ENCODE results near the gene MOCOS. TPM values are rescaled to one million over a fixed set of nuclear protein-coding genes. Genes with fewer than 3 reads are reported as not detected.
"Not testable (repeated sequence)": the region's sequence is repeated elsewhere in the genome, so short reads cannot be mapped to it uniquely, and the experiment has no call there.

MOCOS gene
- total and polyA plus RNA-seq, 4 experiments from 2014 or later: 0.06 to 0.12 TPM; not detected in 2

DNA sequence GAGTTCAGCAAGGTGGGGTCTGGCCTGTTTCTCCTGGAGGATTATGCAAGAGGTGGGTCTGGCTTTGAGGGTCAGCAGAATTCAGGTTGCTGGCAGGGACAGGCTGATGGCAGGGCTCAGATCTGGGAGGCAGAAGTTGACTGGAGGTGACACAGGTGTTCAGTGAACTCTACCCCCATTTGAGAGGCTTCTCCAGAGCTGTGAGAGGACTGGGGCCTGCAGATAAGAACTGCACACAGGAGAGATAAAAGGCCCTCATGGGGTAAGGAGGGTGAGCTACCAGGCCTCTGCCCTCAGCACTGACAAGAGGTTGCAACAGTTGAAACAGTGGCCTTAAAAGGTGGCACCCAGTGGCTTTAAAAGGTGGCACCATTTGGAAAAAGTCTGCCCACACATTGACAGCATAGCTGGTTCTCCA lies 13.1 kb downstream of the MOCOS start:
- CTCF ChIA-PET (ENCODE audit: partially characterized antibody): no interaction called here
- POLR2A ChIA-PET (ENCODE audit: partially characterized antibody): no interaction called here
- intact Hi-C loops (cut with micrococcal nuclease): no loop called here
- Histone ChIP-seq H3K4me3 (ENCODE audit: low read length in 2 of 2) (no peak overlapping the region), H3K36me3 (ENCODE audit: insufficient read depth, low read length) (no peaks in the 10 kb centered on the region), H3K27me3 (ENCODE audit: insufficient read depth, low read length) (no peaks in the 10 kb centered on the region), H3K27ac (ENCODE audit: low read depth, low read length) (no peak overlapping the region), H3K9me3 (ENCODE audit: control insufficient read depth in 1 of 2, low read length in 2 of 2) (no peaks in the 10 kb centered on the region), H3K4me1 (ENCODE audit: insufficient read depth, low read length) (no peaks in the 10 kb centered on the region)
- DNase-seq: no peak
- H3K4me1 Mint-ChIP-seq: no peaks in the 10 kb centered on the region
- peaks cover 0 to 1% of the 10 kb centered on the region in 2 donors for H3K27me3 Mint-ChIP-seq
- H3K9me3 Mint-ChIP-seq: no peaks in the 10 kb centered on the region
- no peaks in the 10 kb centered on the region for H3K36me3 Mint-ChIP-seq
- H3K27ac Mint-ChIP-seq: no peak overlapping the region
- no peak overlapping the region for H3K4me3 Mint-ChIP-seq

DNA sequence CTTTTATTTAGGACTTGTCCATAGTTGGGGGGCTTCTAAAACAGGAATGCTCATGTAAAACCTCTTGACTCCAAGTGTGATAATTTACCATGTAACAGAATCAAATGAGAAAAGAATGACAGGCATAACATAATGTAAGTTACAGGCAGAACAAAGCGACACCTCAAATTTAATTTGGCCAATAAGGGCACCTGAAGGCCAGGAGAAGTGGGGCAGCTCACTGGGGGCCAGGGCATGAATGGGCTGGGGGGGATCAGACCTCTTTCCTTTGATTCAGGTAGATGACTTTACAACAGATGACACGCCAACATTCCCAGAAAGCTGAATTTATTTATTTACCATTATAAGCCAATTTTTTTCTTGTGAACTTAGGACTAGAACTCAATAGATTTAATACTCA lies 14.5 kb downstream of the MOCOS start:
- Mint-ChIP-seq H3K27ac (no peak overlapping the region), H3K27me3 (peaks cover 0 to 1% of the 10 kb centered on the region in 2 donors), H3K36me3 (no peaks in the 10 kb centered on the region), H3K9me3 (no peaks in the 10 kb centered on the region), H3K4me3 (no peak overlapping the region), H3K4me1 (no peaks in the 10 kb centered on the region)
- no peak overlapping the region for H3K27ac ChIP-seq (ENCODE audit: low read depth, low read length)
- no peaks in the 10 kb centered on the region for H3K27me3 ChIP-seq (ENCODE audit: insufficient read depth, low read length)
- no peak overlapping the region for H3K4me3 ChIP-seq (ENCODE audit: low read length in 2 of 2)
- no peaks in the 10 kb centered on the region for H3K4me1 ChIP-seq (ENCODE audit: insufficient read depth, low read length)
- POLR2A ChIA-PET (ENCODE audit: partially characterized antibody): no interaction called here
- CTCF ChIA-PET (ENCODE audit: partially characterized antibody): no interaction called here
- DNase-seq: no peak
- intact Hi-C loops (cut with micrococcal nuclease): no loop called here
- no peaks in the 10 kb centered on the region for H3K36me3 ChIP-seq (ENCODE audit: insufficient read depth, low read length)
- H3K9me3 ChIP-seq (ENCODE audit: control insufficient read depth in 1 of 2, low read length in 2 of 2): no peaks in the 10 kb centered on the region

- Histone ChIP-seq H3K36me3 (ENCODE audit: insufficient read depth, low read length) (no peaks in the 10 kb centered on the region), H3K27me3 (ENCODE audit: insufficient read depth, low read length) (no peaks in the 10 kb centered on the region), H3K9me3 (ENCODE audit: control insufficient read depth in 1 of 2, low read length in 2 of 2) (no peaks in the 10 kb centered on the region), H3K4me3 (ENCODE audit: low read length in 2 of 2) (no peak overlapping the region), H3K4me1 (ENCODE audit: insufficient read depth, low read length) (no peaks in the 10 kb centered on the region), H3K27ac (ENCODE audit: low read depth, low read length) (no peak overlapping the region)
- Mint-ChIP-seq H3K4me1 (no peaks in the 10 kb centered on the region), H3K36me3 (no peaks in the 10 kb centered on the region), H3K27ac (peak overlapping the region in 1 of 7 donors; percentile 6), H3K9me3 (peaks cover 0 to 4% (median 0%) of the 10 kb centered on the region in 8 donors), H3K27me3 (peaks cover 0 to 1% of the 10 kb centered on the region in 2 donors), H3K4me3 (no peak overlapping the region)
- CTCF ChIA-PET (ENCODE audit: partially characterized antibody): no interaction called here
- intact Hi-C loops (cut with micrococcal nuclease): no loop called here
- POLR2A ChIA-PET (ENCODE audit: partially characterized antibody): no interaction called here
- no peak for DNase-seq
Measured at GRCh38 chr18:36203360-36203895, 16.1 kb downstream of the MOCOS start.

DNA sequence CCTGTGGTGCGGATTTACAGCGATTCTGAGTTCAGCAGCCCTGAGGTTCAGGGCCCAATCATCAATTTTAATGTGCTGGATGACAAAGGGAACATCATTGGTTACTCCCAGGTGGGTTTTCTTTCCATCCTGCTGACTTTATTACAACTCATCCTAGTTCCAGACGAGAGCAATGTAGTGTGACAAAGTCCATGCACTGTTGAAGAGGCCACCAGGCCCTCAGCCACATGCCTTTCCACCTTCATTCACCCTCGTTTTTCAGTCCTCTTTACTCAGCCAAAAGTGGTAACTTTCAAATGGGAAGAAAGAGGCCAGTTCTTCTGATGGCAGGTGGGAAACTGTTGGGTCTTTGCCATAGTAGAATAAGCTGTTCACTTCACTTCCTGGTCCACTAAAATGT lies 17.9 kb downstream of the MOCOS start:
- Mint-ChIP-seq H3K4me1 (no peaks in the 10 kb centered on the region), H3K27ac (no peak overlapping the region), H3K36me3 (no peaks in the 10 kb centered on the region), H3K4me3 (no peak overlapping the region), H3K9me3 (peaks cover 0 to 5% (median 0%) of the 10 kb centered on the region in 8 donors), H3K27me3 (peaks cover 0 to 1% of the 10 kb centered on the region in 2 donors)
- no peaks in the 10 kb centered on the region for H3K36me3 ChIP-seq (ENCODE audit: insufficient read depth, low read length)
- intact Hi-C loops (cut with micrococcal nuclease): no loop called here
- no peaks in the 10 kb centered on the region for H3K4me1 ChIP-seq (ENCODE audit: insufficient read depth, low read length)
- ChIA-PET CTCF (ENCODE audit: partially characterized antibody) (no interaction called here), POLR2A (ENCODE audit: partially characterized antibody) (no interaction called here)
- H3K27me3 ChIP-seq (ENCODE audit: insufficient read depth, low read length): no peaks in the 10 kb centered on the region
- no peak overlapping the region for H3K4me3 ChIP-seq (ENCODE audit: low read length in 2 of 2)
- no peaks in the 10 kb centered on the region for H3K9me3 ChIP-seq (ENCODE audit: control insufficient read depth in 1 of 2, low read length in 2 of 2)
- DNase-seq: no peak
- H3K27ac ChIP-seq (ENCODE audit: low read depth, low read length): no peak overlapping the region

DNA sequence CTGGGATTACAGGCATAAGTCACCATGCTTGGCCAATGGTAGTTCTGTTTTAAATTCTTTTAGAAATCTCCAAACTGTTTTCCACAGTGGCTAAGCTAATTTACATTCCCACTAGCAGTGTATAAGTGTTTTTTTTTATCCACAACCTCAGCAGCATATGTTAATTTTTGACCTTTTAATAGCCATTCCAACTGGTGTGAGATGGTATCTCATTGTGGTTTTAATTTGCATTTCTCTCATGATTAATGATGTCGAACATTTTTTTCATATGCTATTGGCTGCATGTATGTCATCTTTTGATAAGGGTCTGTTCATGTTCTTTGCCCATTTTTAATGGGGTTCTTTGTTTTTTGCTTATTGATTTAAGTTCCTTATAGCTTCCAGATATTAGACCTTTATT lies 20.0 kb downstream of the MOCOS start:
- intact Hi-C loops (cut with micrococcal nuclease): no loop called here
- no peak for DNase-seq
- Histone ChIP-seq H3K27ac (ENCODE audit: low read depth, low read length) (no peak overlapping the region), H3K36me3 (ENCODE audit: insufficient read depth, low read length) (no peaks in the 10 kb centered on the region), H3K4me1 (ENCODE audit: insufficient read depth, low read length) (no peaks in the 10 kb centered on the region), H3K9me3 (ENCODE audit: control insufficient read depth in 1 of 2, low read length in 2 of 2) (no peaks in the 10 kb centered on the region), H3K4me3 (ENCODE audit: low read length in 2 of 2) (no peak overlapping the region), H3K27me3 (ENCODE audit: insufficient read depth, low read length) (no peaks in the 10 kb centered on the region)
- ChIA-PET CTCF (ENCODE audit: partially characterized antibody) (no interaction called here), POLR2A (ENCODE audit: partially characterized antibody) (no interaction called here)
- peaks cover 0 to 5% (median 0%) of the 10 kb centered on the region in 8 donors for H3K9me3 Mint-ChIP-seq
- H3K27me3 Mint-ChIP-seq: peaks cover 0 to 1% of the 10 kb centered on the region in 2 donors
- no peak overlapping the region for H3K4me3 Mint-ChIP-seq
- H3K36me3 Mint-ChIP-seq: no peaks in the 10 kb centered on the region
- H3K4me1 Mint-ChIP-seq: no peaks in the 10 kb centered on the region
- H3K27ac Mint-ChIP-seq: no peak overlapping the region

DNA sequence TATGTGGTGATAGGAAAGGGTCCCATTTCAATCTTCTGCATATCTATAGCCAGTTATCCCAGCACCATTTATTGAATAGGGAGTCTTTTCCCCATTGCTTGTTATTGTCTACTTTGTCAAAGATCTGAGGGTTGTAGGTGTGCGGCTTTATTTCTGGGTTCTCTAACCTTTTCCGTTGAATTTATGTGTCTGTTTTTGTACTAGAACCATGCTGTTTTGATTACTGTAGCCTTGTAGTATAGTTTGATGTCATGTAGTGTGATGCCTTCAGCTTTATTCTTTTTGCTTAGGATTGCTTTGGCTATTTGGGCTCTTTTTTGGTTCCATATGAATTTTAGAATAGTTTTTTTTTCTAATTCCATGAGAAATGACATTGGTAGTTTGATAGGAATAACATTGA lies 20.7 kb downstream of the MOCOS start:
- H3K27me3 Mint-ChIP-seq; H3K36me3 ChIP-seq (ENCODE audit: insufficient read depth, low read length); intact Hi-C loops (cut with micrococcal nuclease); H3K27ac Mint-ChIP-seq; H3K27ac ChIP-seq (ENCODE audit: low read depth, low read length); H3K9me3 ChIP-seq (ENCODE audit: control insufficient read depth in 1 of 2, low read length in 2 of 2); H3K27me3 ChIP-seq (ENCODE audit: insufficient read depth, low read length); H3K4me3 ChIP-seq (ENCODE audit: low read length in 2 of 2); H3K36me3 Mint-ChIP-seq; DNase-seq; H3K9me3 Mint-ChIP-seq; H3K4me1 Mint-ChIP-seq; POLR2A ChIA-PET (ENCODE audit: partially characterized antibody); H3K4me3 Mint-ChIP-seq; H3K4me1 ChIP-seq (ENCODE audit: insufficient read depth, low read length): not testable (repeated sequence)
- CTCF ChIA-PET (ENCODE audit: partially characterized antibody): interaction anchor here (1.5 kb wide), 1 partner anchor 10 kb away, joined by 3 read pairs; no protein-coding TSS in a partner anchor

DNA sequence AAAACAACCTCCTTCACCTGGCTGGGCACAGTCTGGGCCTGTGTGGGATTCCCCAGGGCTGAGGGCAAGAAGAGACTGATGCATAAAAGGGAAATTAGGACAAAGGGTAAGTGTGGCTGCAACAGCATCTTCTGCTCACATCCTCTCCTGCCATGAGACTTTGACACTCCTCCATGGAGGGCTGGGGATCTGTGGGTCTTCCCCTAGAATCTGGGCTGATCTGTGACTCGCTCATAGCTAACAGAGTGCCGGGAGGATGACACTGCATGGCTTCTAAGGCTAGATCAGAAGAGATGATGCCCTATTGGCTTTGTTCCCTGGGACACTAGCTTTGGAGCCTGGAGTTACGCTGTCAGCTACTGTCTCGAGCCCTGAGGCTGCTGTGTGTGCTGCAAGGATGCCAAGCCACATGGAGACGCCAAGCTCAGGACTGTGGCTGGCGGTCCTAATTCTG lies 24.3 kb downstream of the MOCOS start:
- Mint-ChIP-seq H3K36me3 (no peaks in the 10 kb centered on the region), H3K27me3 (no peaks in the 10 kb centered on the region), H3K9me3 (peaks cover 0 to 5% (median 0%) of the 10 kb centered on the region in 8 donors), H3K27ac (no peak overlapping the region), H3K4me1 (no peaks in the 10 kb centered on the region), H3K4me3 (no peak overlapping the region)
- no peak for DNase-seq
- no peaks in the 10 kb centered on the region for H3K4me1 ChIP-seq (ENCODE audit: insufficient read depth, low read length)
- H3K9me3 ChIP-seq (ENCODE audit: control insufficient read depth in 1 of 2, low read length in 2 of 2): no peaks in the 10 kb centered on the region
- ChIA-PET CTCF (ENCODE audit: partially characterized antibody) (no interaction called here), POLR2A (ENCODE audit: partially characterized antibody) (no interaction called here)
- intact Hi-C loops (cut with micrococcal nuclease): no loop called here
- H3K27me3 ChIP-seq (ENCODE audit: insufficient read depth, low read length): no peaks in the 10 kb centered on the region
- H3K36me3 ChIP-seq (ENCODE audit: insufficient read depth, low read length): no peaks in the 10 kb centered on the region
- H3K4me3 ChIP-seq (ENCODE audit: low read length in 2 of 2): no peak overlapping the region
- no peak overlapping the region for H3K27ac ChIP-seq (ENCODE audit: low read depth, low read length)

Data from CD4-positive, alpha-beta memory T cell (primary cell).